Endometrial microvascular endothelial cells (primary cell): Measurements from ENCODE around the gene PPP6R3. TPM values are rescaled to one million over a fixed set of nuclear protein-coding genes. Genes with fewer than 3 reads are reported as not detected.

Experiments used
- in situ Hi-C: cut with HindIII; loops from 2 replicates; pipeline ENCODE4 v1.10.0; 2017; ENCODE audit warnings: low sequenced_read_pairs, low pct_unique_long_range_greater_than_20kb; ENCODE audit errors: inconsistent ontology term
- total RNA-seq: library from RNA; depleted of rRNA; stranded (reverse); fragments of >200 nt; gene quantifications from one replicate; pipeline ENCODE4 v1.2.3, GENCODE V29; 2015; ENCODE audit errors: inconsistent ontology term

Gene PPP6R3
- total RNA-seq, 1 donor from 2014 or later, result 101 TPM

DNA sequence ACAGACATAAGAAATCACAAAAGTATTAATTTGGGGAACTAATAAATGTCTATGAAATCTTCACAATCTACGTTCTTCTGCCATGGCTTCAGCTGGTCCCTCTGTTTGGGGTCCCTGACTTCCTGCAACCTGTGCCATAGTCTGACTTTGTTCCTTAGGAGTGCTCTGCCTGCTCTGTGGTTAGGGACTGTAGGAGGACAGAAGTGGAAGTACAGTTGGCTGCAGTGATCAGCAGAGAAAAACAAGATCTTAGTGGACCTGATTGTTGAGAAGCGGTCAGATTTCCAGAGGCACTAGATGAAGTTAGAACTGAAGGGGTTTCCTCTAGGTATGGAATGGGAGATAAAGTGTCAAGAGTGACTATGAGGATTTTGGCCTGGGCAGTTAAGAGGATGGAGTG lies 80.6 kb downstream of the PPP6R3 start:
- in situ Hi-C loops, result no loop called here

DNA sequence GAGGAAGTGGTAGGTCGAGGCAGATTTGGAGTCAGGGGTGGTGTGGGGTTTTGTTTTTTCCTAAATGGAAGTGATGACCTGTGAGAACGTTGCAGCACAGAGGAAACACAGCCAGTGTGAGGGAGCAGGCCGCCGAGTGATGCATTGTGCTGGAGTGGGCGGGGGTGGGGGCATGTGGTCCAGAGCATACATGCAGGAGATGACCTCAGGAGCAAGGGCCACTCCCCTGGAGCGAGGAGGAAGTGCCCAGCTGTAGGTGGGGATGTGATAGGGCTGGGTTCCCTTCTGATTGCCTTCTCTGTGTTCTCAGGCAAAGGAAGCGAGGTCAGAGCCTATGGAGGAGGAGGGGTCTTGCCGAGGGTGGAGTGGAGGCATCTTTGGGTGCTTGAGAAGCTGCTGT lies 81.4 kb downstream of the PPP6R3 start:
- in situ Hi-C loops, result no loop called here

DNA sequence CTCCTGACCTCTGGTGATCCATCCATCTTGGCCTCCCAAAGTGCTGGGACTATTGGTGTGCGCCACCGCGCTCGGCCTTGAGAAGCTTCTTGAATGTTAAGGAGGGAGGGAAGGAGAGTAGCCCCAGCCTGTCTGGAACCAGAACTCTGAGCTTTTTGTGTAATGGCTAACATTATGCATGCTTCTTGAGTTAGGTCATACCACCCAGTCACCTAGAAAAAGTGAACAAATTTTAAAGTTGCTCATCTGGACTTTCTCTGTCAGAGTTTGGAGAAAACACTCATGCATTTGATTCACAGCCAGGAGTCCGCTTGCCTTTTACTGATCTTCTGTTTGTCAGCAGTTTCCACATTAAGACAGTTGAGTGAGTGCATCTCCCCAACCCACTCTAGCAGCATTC lies 82.1 kb downstream of the PPP6R3 start:
- in situ Hi-C loops, result no loop called here

DNA sequence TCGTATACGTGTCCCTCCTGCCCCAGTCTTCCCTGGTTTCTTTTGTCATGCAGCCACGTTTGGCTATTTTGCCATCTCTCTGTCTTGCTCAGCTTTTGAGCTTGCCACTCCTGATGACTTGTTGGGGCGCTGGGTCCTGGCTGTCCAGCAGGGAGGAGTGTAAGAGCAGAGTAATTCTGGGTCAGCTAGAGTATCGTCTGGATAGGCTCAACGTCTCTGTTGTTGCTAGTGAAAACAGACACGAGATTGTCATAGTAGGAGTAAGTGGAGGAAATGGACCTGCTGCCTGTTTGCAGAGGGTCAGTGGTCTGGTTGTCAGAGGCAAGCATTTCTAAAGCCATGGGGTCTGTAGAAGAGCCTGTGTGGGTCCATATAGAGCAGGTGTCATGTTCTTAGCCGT lies 83.0 kb downstream of the PPP6R3 start:
- in situ Hi-C loops, result no loop called here

DNA sequence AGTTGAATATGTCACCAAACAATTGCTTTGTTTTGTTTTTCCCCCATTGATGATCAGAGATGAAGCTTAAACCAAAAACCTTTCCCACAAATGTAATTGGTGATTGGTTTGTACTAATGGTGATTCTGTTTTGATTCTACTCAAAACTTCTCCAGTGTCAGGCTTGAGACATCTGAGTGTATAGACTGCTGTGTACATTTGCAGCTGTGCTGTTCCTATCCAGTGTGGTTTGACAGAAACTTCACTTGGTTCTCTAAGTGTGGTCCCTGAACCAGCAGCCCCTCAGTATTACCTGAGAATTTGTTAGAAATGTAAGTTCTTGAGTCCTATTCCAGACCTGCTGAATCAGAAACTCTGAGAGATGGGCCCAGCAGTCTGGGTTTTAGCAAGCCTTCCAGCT lies 84.8 kb downstream of the PPP6R3 start:
- in situ Hi-C loops, result no loop called here

DNA sequence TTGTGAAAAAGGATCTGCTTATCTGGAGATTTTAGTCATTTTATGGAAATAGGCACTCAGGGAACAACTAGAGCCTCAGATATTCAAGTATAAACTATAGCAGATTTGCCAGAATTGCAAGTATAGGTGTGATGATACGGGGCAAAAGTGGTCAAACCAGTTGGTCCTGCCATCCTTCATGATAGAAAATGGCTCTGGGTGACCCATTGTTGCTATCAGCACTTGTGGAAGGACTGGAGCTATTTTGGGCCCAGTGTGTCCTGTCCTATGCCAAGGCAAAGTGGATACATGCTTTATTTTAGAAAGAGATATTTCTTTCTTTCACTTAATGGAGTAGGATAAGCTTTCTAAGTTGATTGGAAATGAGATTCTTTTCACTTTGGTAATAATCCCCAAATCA lies 85.2 kb downstream of the PPP6R3 start:
- in situ Hi-C loops, result no loop called here

DNA sequence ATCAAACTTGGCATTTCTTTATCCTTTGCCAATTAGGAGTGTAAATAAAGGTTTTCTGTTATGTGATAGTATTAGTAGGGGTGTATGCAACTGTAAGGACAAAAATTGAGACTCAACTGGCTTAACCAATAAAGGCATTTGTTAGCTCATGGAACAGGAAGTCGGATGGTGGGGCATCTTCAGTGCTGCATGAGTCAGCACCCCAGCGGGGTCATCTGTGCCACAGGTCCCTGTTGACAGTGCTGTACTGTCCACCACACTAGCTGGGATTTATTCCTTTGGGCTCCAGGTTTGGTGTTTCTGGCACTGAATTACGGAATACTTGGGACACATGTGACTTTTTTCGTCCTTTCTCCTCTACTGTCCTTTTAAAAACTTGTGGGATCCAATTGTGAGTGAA lies 86.0 kb downstream of the PPP6R3 start:
- in situ Hi-C loops, result no loop called here

DNA sequence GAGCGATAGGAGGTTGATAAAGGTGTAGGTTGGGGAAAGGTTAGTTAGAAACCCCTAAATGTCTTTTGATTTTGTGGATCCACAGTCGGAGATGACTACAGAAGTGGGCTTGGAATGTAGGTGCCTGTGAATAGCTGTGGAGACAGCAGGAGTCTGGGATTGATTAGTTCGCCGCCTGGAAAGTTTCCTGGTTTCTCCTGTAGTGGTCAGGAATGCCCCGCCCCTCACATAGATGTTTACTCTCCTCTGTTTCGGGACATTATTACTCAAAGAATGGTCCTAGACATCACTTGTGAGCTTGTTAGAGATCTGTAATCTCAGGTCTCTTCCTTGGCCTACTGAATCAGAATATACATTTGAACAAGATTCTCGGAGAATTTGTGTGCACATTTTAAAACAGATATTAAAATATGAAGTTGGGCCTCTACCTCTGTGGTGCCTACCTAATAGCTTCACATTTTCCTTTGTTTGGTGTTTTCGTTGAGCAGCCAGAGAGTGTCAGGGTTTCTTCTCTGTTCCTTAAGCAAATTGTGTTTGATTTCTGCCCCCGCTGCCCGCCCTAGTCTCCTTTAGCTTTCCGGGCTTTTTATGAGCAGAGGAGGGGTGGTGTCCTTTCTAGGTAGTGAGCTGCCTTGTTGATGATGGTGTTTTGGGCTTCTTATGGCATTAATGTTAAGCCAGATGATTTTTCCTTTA lies 89.4 kb downstream of the PPP6R3 start:
- in situ Hi-C loops, result no loop called here

DNA sequence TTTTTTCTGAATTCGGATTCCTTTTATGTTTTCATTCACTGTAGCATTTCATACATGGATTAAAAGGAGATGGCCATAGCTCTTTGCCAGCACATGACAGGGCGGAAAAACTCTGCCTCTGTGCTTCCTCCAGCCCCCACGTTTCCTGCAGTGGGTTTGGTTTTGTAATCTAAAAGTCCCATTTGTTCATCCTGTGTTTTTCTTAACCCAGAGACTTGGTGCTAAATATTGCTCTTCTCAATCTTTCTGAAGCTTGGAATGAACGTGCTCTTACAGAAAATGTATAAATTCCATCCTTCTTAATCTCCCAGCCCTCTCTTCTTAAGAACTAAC lies 89.9 kb downstream of the PPP6R3 start:
- in situ Hi-C loops, result no loop called here

DNA sequence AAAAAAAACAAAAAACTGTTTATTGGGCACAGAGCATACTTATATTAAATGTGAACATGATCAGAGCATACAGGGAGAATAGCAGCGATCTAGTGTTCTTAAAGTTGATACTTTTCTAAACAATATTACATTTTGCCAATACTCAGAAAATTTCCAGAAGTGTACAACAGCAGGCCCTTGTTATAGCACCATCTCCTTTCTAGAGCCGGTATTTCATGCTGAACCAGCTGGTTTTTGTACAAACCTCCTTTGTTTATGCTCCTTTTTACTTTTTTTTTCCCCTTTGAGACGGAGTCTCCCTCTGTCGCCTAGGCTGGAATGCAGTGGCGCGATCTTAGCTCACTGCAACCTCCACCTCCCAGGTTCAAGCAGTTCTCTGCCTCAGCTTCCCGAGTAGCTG lies 90.7 kb downstream of the PPP6R3 start:
- in situ Hi-C loops, result no loop called here

DNA sequence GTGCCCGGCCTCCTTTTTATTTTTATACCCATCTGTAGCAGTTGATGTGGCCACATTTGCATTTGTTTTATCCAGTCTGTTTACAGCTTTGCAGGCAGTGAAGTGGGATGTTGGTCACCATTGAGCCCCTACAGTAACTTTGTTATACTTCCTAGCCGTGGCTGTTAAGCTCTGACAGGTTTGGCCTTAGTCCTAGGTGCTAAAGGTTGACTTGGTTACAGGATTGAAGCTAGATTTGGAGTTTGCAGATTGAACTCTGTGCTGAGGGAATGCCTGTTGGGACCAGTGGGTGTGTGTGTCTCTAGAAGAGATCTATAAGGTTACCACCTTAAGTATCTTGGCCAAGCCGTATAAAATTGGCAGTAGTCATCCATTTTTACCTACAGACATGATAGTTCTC lies 91.2 kb downstream of the PPP6R3 start:
- in situ Hi-C loops, result no loop called here

DNA sequence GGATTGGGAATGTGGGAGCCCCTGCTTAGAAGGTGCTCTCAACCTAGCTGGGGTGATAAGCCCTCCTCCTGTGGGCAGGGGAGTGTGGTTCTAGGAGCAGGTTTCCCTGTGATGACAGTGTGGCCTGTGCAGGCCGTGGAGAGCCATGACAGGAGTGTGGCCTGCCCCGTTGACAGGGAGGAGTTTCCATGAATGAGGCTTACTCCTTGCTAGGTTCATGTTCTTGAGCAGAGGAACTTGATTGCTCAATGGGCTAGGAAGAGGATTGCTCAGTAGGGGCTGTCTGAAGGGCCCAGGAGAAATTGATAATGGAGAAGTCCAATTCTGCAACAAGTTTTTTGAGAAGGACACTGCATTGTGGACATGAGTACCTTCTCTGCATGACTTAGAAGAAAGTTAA lies 92.0 kb downstream of the PPP6R3 start:
- in situ Hi-C loops, result no loop called here

DNA sequence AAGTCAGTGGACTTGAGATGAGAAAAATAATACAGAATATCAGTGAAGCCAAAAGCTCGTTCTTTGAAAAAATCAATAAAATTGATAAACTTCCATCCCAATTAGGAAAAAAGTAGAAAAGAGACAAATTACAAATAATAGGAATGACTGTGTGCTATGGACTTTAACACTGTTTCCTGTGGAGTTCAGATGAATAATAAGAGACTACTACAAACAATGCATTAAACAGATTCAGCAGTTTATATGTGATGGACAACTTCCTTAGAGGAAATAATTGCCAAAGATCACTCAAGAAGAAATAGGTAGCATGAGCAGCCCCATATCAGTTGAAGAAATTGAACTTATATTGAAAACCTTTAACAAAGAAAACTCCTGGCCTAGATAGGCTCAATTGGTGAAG lies 99.7 kb downstream of the PPP6R3 start:
- in situ Hi-C loops, result no loop called here

DNA sequence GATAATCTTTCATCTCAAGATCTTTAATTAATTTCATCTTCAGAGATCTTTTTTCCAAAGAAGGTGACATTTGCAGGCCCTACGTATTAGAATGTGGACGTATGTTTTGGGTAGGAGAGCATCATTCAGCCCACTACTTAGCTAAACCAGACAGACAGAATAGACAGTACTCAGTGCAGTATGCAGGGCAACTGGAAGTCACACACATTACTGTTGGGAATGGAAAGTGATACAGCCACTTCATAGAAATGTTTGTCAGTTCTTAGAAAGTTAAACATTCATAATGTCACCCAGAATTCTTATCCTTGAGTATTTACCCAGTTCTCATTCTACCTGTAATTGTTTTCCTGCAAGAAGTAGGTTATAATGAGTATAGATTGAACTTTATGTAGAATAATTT lies 102.9 kb downstream of the PPP6R3 start:
- in situ Hi-C loops, result no loop called here

DNA sequence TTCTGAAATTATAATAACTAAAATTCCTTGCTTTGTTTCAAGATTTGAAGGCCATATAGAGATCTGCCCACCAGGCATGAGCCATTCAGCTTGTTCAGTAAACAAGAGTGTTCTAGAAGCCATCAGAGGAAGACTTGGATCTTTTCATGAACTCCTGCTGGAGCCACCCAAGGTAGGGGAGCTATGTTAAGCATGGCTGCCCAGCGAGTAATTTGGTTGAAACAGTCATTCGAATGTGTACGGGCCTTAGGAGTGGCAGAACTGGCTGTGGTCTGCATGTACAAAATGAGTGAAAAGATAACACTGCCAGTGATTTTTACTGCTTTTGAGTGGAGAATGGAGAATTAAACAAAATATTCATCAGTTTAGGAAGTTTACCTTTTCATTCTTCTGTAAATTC lies 103.7 kb downstream of the PPP6R3 start:
- in situ Hi-C loops, result no loop called here

DNA sequence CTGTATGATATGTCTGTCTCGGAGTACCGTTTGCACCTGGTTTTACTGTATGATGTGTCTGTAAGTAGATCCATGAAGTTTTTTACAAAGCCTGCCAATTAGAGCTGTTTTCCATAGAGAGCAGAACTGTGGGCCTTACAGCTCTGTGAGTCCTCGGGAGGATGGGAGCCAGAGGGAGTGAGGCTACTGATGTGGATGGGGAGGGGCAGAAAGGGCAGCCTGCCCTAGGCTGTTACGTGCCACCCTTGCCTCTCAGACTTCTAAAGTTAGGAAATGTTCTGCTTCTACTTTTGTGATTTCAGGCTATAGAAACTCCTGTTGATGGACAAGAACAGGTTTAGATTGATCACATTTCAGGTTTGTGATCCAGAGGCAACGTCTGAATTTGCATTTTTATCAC lies 105.2 kb downstream of the PPP6R3 start:
- in situ Hi-C loops, result no loop called here

DNA sequence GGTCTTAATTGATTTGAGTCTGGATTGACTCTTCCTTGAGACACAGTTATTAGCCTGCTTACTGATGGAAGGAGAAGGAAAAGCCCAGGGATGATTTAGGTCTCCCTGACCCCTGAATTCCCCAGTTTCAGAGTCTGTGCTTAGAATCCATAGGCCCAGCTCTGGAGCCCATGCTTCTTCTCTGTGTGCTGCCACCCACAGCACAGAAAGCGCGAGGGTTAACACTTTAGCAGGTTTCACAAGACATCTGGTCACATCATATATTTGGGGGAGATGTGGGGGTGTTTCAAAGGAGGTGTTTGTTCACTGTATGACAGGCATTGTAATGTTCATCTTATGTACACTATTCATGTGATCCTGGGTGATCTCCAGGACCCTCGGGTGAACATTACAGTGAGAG lies 107.0 kb downstream of the PPP6R3 start:
- in situ Hi-C loops, result no loop called here

DNA sequence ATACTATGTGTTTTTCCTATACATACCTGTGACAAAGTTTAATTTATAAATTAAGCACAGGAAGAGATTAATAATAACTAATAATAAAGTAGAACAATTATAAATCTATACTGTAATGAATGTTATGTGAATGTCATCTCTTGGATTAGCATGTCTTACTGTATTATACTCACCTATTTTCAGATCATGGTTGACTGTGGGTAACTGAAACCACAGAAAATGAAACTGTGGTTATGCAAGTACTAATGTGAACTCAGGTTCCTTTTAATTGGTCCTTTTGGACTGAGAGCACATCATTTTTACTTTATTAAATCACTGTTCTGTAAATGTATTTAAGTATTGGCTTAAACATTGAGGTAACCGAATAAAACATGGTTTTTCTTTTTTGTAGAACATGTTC lies 108.8 kb downstream of the PPP6R3 start:
- in situ Hi-C loops, result no loop called here

DNA sequence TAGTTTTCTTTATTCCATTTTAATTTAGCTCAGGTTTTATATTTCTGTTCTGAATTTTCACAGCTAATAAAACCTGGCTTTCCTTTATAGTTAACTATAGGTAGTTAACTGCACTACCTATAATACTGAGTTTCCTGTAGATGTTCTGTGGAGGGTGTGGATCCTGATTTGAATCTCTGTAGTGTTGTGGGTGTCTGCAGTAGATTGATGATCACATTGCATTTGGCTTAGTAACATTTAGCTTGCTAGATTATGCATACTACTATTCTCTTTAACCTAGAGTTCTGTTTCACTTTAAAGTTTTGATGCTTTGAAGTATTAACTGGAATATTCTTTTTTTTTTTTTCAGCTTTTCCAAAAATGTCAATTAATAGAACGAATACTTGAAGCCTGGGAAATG lies 110.1 kb downstream of the PPP6R3 start:
- in situ Hi-C loops, result no loop called here

DNA sequence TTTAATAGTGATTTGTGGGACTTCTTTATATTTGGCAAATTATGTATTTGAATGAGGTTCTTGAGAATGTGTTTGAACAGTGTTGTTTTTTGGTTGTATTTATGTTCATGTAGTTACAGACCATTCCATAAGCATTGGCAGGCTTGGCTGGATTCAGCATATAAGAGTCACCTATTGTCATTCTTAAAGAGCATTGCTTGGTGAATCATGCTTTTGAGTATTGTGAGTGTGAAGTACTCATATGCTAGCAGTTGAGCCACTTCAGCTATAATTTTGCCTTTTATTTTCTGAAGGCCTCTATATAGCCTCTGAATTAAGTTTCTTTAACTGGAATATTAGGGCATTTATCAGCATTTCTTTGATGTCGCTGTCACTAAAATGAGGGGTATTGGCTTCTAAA lies 113.8 kb downstream of the PPP6R3 start:
- in situ Hi-C loops, result no loop called here

DNA sequence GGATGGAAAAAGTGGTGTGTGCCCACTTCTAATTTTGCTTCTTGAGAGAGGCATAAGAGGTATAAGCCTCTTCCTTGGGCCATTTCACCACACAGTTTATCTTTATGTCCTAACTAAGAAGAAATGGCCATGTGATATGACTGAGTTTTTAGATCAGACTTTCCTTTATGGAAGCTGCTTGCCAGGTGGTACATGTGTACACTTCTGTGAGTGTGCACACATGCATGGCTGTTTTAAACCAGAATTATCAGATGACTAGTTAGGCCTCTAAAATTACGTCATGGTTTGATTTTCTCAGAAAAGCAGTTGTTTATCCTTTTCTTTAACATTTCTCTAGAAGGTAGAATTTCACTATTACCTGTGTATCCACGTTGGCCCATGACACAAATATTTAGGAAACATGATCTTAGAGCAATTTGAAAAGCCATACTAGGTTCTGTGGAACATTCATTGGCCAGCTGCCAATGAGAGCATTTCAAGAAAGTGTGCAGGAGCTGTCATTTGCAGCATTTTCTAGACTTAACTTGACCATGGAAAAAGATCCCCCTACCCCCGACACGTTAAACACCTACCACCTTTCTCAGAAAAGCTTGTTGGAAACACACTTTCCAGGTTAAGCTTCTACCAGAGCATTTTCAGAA lies 114.6 kb downstream of the PPP6R3 start:
- in situ Hi-C loops, result no loop called here
